SK-N-SH (cell line): ENCODE data around the gene CISD3.

ENCODE experiments used
- CTCF ChIP-seq: fragments of 200-600 bp; sonication (generic); IDR thresholded peaks from 2 replicates; pipeline ENCODE4 v1.6.1; 2017; ENCODE audit warnings: antibody characterized with exemption, mild to moderate bottlenecking, moderate library complexity
- MXI1 ChIP-seq: IDR thresholded peaks from 2 replicates; pipeline ENCODE4 v1.6.1; 2012; ENCODE audit warnings: mild to moderate bottlenecking, low read depth, low read length, improper control_type of control experiment

GRCh38 chr17:38702916-38703741, 27.0 kb upstream of the CISD3 start:
- TF ChIP-seq CTCF (no peak), MXI1 (no peak)
